WTC11 (cell line): Measurements from ENCODE around the gene FAM174B. TPM values are rescaled to one million over a fixed set of nuclear protein-coding genes. Genes with fewer than 3 reads are reported as not detected.

Experiments used
- ATAC-seq: fragments of 200-7000 bp; cut with Tn5 transposase; 2 replicates; pipeline ENCODE4 v1.10.0; 2021; ENCODE audit warnings: mild to moderate bottlenecking, moderate library complexity
- CTCF ChIA-PET: fragments of 300-600 bp; sonication (Branson Sonifier 250); formaldehyde crosslinking; loops from one replicate; lab custom pipeline; 2021; ENCODE audit warnings: antibody characterized with exemption; lab: Charles Lee
- POLR2A ChIA-PET: fragments of 350-600 bp; sonication (Branson Sonifier 250); formaldehyde crosslinking; loops from one replicate; lab custom pipeline; 2021; ENCODE audit warnings: antibody characterized with exemption; lab: Charles Lee
- DNase-seq: peaks from one replicate; pipeline ENCODE4 v3.0.0; 2021; ENCODE audit warnings: low spot score
- H3K27ac Mint-ChIP-seq: 2 replicates; pipeline ENCODE4 v1.8.0; 2021; ENCODE audit warnings: mixed read lengths
- H3K27me3 Mint-ChIP-seq: 2 replicates; pipeline ENCODE4 v1.8.0; 2021; ENCODE audit warnings: low read depth, mild to moderate bottlenecking, moderate library complexity, mixed read lengths
- H3K36me3 Mint-ChIP-seq: 2 replicates; pipeline ENCODE4 v1.8.0; 2021; ENCODE audit warnings: mixed read lengths
- H3K4me1 Mint-ChIP-seq: 2 replicates; pipeline ENCODE4 v1.8.0; 2022; ENCODE audit warnings: mixed read lengths
- H3K4me3 Mint-ChIP-seq: 2 replicates; pipeline ENCODE4 v1.8.0; 2021; ENCODE audit warnings: mild to moderate bottlenecking, moderate library complexity, mixed read lengths
- H3K9me3 Mint-ChIP-seq: 2 replicates; pipeline ENCODE4 v1.8.0; 2021; ENCODE audit warnings: mixed read lengths
- ESRRA ChIP-seq: sonication (generic); formaldehyde crosslinking; IDR thresholded peaks from 2 replicates; pipeline ENCODE4 v1.8.1; 2022; ENCODE audit warnings: mild to moderate bottlenecking, missing genetic modification reagents, borderline replicate concordance
- JAZF1 ChIP-seq: fragments of 250-450 bp; sonication (Bioruptor Pico); IDR thresholded peaks from 2 replicates; pipeline ENCODE4 v1.9.0; 2021; ENCODE audit warnings: moderate library complexity, mild to moderate bottlenecking, inconsistent platforms
- MYBL2 ChIP-seq: sonication (generic); formaldehyde crosslinking; IDR thresholded peaks from 2 replicates; pipeline ENCODE4 v1.8.1; 2023; ENCODE audit warnings: mild to moderate bottlenecking, moderate library complexity, missing genetic modification reagents
- NFE2L1 ChIP-seq: sonication (generic); formaldehyde crosslinking; IDR thresholded peaks from 2 replicates; pipeline ENCODE4 v1.8.1; 2023; ENCODE audit warnings: missing genetic modification reagents
- NR3C1 ChIP-seq: sonication (generic); formaldehyde crosslinking; conservative IDR thresholded peaks from 2 replicates; pipeline ENCODE4 v1.8.1; 2023; ENCODE audit warnings: low read depth, mild to moderate bottlenecking, missing genetic modification reagents
- OVOL2 ChIP-seq: fragments of 250-450 bp; sonication (Bioruptor Pico); IDR thresholded peaks from 2 replicates; pipeline ENCODE4 v1.9.0; 2021; ENCODE audit warnings: mild to moderate bottlenecking, borderline replicate concordance
- RELA ChIP-seq: sonication (generic); formaldehyde crosslinking; IDR thresholded peaks from 2 replicates; pipeline ENCODE4 v1.8.1; 2022; ENCODE audit warnings: missing genetic modification reagents, mild to moderate bottlenecking, borderline replicate concordance
- SMAD3 ChIP-seq: sonication (generic); formaldehyde crosslinking; IDR thresholded peaks from 2 replicates; pipeline ENCODE4 v1.8.0; 2022; ENCODE audit warnings: missing genetic modification reagents, mild to moderate bottlenecking, borderline replicate concordance
- ZNF121 ChIP-seq: sonication (generic); formaldehyde crosslinking; IDR thresholded peaks from 2 replicates; pipeline ENCODE4 v1.8.0; 2023; ENCODE audit warnings: missing genetic modification reagents
- ZNF232 ChIP-seq: sonication (generic); formaldehyde crosslinking; IDR thresholded peaks from 2 replicates; pipeline ENCODE4 v1.8.0; 2022; ENCODE audit warnings: mild to moderate bottlenecking, missing genetic modification reagents
- ZNF317 ChIP-seq: sonication (generic); formaldehyde crosslinking; IDR thresholded peaks from 2 replicates; pipeline ENCODE4 v1.8.1; 2023; ENCODE audit warnings: low read depth, mild to moderate bottlenecking, moderate library complexity, missing genetic modification reagents, borderline replicate concordance
- ZNF423 ChIP-seq: fragments of 250-450 bp; sonication (Bioruptor Pico); IDR thresholded peaks from 2 replicates; pipeline ENCODE4 v2.1.2; 2022; ENCODE audit warnings: mild to moderate bottlenecking, moderate library complexity
- ZNF671 ChIP-seq: fragments of 250-450 bp; sonication (Bioruptor Pico); IDR thresholded peaks from 2 replicates; pipeline ENCODE4 v1.8.0; 2021; ENCODE audit warnings: mild to moderate bottlenecking
- total RNA-seq: library from RNA; stranded (reverse); gene quantifications from 3 replicates; pipeline ENCODE4 v1.2.3, GENCODE V29; 2021
- TF ChIP-seq, protein P1 (sequence below): sonication (generic); formaldehyde crosslinking; IDR thresholded peaks from 2 replicates; pipeline ENCODE4 v1.8.1; 2023; ENCODE audit warnings: mild to moderate bottlenecking, missing genetic modification reagents, moderate library complexity
- TF ChIP-seq, protein P2 (sequence below): sonication (generic); formaldehyde crosslinking; IDR thresholded peaks from 2 replicates; pipeline ENCODE4 v1.8.0; 2023; ENCODE audit warnings: mild to moderate bottlenecking, missing genetic modification reagents
- TF ChIP-seq, protein P3 (sequence below): sonication (generic); formaldehyde crosslinking; IDR thresholded peaks from 2 replicates; pipeline ENCODE4 v1.8.1; 2022; ENCODE audit warnings: low read depth, missing genetic modification reagents, borderline replicate concordance
- TF ChIP-seq, protein P4 (sequence below): sonication (generic); formaldehyde crosslinking; IDR thresholded peaks from 2 replicates; pipeline ENCODE4 v1.8.0; 2022; ENCODE audit warnings: missing genetic modification reagents
- TF ChIP-seq, protein P5 (sequence below): sonication (generic); formaldehyde crosslinking; IDR thresholded peaks from 2 replicates; pipeline ENCODE4 v1.8.0; 2022; ENCODE audit warnings: mild to moderate bottlenecking, missing genetic modification reagents
- TF ChIP-seq, protein P6 (sequence below): sonication (generic); formaldehyde crosslinking; IDR thresholded peaks from 2 replicates; pipeline ENCODE4 v1.8.1; 2022; ENCODE audit warnings: mild to moderate bottlenecking, moderate library complexity, missing genetic modification reagents

The FAM174B gene
- total RNA-seq, 1 experiment from 2014 or later, result 22.1 TPM

DNA sequence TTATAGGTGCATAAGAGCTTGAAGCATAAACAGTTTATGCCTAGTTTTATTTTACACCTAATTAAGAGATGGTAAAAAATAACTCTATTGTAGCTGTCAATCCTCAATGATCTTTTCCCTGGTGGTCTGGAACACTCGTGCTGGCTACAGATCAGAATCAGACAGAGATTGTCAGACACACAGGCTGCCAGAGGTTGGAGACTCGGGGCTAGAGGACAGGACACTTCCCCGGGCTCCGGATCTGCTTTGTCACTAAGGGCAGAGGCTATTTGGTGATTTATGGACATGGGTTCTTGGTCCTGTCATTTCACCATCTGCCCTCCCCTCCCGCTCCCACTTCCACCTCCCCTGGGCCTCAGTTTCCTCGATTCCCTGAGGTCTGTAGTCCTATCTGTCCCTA lies 16.5 kb upstream of the FAM174B start:
- H3K27me3 Mint-ChIP-seq, result peaks cover 80% of the 10 kb centered on the region

DNA sequence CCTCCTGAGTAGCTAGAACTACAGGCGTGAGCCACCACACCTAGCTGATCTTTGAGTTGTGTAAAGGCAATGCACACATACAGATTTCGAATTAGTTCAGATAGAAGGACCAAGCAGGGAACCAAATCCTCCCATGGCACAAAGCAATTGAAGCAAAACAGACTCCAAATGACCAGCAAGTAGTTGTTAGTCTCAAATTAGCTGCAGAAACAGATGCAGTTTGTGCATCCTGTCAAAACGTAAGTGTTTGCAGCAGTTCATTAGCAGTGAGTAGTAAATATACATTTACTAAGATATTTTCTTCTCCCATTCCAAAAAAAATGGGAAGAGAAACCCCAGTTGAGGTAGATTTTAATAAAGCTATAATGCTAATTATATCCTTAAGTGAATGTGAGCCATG lies 15.8 kb upstream of the FAM174B start:
- H3K9me3 Mint-ChIP-seq, result peaks cover 3% of the 10 kb centered on the region; the same call in 1 of the 2 replicates
- ChIA-PET POLR2A (no interaction called here), CTCF (interaction anchor here (1.5 to 2.4 kb wide), 2 partner anchors 59 to 150 kb away, joined by 3 to 6 read pairs; no protein-coding TSS in a partner anchor)
- H3K27me3 Mint-ChIP-seq, result peaks cover 87% of the 10 kb centered on the region
- ATAC-seq, result no peak
- H3K4me3 Mint-ChIP-seq, result no peak overlapping the region
- no peak overlapping the region for H3K27ac Mint-ChIP-seq
- DNase-seq, result no peak
- peaks cover 37% of the 10 kb centered on the region for H3K4me1 Mint-ChIP-seq
- TF ChIP-seq OVOL2 (CRISPR knock-in tag) (no peak), MYBL2 (CRISPR knock-in tag) (no peak), ZNF232 (no peak)
- TF ChIP-seq, protein P1, sequence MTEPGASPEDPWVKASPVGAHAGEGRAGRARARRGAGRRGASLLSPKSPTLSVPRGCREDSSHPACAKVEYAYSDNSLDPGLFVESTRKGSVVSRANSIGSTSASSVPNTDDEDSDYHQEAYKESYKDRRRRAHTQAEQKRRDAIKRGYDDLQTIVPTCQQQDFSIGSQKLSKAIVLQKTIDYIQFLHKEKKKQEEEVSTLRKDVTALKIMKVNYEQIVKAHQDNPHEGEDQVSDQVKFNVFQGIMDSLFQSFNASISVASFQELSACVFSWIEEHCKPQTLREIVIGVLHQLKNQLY, result no peak
- no peaks in the 10 kb centered on the region for H3K36me3 Mint-ChIP-seq

More for the DNA sequence above, 16.5 kb upstream of the FAM174B start:
- POLR2A ChIA-PET, result no interaction called here
- CTCF ChIA-PET, result interaction anchor here (0.5 to 2.4 kb wide), 3 partner anchors 60 to 822 kb away, joined by 3 to 6 read pairs (median 5); no protein-coding TSS in a partner anchor
- Mint-ChIP-seq H3K36me3 (no peaks in the 10 kb centered on the region), H3K27ac (no peak overlapping the region), H3K4me1 (peaks cover 30% of the 10 kb centered on the region), H3K9me3 (peaks cover 3% of the 10 kb centered on the region; the same call in 1 of the 2 replicates), H3K4me3 (no peak overlapping the region)
- ATAC-seq (no peak), DNase-seq (no peak)
- no peak for TF ChIP-seq RELA (CRISPR knock-in tag)
- TF ChIP-seq, protein P2, sequence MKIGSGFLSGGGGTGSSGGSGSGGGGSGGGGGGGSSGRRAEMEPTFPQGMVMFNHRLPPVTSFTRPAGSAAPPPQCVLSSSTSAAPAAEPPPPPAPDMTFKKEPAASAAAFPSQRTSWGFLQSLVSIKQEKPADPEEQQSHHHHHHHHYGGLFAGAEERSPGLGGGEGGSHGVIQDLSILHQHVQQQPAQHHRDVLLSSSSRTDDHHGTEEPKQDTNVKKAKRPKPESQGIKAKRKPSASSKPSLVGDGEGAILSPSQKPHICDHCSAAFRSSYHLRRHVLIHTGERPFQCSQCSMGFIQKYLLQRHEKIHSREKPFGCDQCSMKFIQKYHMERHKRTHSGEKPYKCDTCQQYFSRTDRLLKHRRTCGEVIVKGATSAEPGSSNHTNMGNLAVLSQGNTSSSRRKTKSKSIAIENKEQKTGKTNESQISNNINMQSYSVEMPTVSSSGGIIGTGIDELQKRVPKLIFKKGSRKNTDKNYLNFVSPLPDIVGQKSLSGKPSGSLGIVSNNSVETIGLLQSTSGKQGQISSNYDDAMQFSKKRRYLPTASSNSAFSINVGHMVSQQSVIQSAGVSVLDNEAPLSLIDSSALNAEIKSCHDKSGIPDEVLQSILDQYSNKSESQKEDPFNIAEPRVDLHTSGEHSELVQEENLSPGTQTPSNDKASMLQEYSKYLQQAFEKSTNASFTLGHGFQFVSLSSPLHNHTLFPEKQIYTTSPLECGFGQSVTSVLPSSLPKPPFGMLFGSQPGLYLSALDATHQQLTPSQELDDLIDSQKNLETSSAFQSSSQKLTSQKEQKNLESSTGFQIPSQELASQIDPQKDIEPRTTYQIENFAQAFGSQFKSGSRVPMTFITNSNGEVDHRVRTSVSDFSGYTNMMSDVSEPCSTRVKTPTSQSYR, result no peak
- TF ChIP-seq ESRRA, result no peak
- TF ChIP-seq, protein P3, sequence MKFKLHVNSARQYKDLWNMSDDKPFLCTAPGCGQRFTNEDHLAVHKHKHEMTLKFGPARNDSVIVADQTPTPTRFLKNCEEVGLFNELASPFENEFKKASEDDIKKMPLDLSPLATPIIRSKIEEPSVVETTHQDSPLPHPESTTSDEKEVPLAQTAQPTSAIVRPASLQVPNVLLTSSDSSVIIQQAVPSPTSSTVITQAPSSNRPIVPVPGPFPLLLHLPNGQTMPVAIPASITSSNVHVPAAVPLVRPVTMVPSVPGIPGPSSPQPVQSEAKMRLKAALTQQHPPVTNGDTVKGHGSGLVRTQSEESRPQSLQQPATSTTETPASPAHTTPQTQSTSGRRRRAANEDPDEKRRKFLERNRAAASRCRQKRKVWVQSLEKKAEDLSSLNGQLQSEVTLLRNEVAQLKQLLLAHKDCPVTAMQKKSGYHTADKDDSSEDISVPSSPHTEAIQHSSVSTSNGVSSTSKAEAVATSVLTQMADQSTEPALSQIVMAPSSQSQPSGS (CRISPR knock-in tag), result no peak
- no peak for TF ChIP-seq ZNF423 (CRISPR knock-in tag)
- TF ChIP-seq ZNF671 (CRISPR knock-in tag), result no peak
- TF ChIP-seq JAZF1 (CRISPR knock-in tag), result no peak
- TF ChIP-seq NR3C1 (CRISPR knock-in tag), result no peak
- TF ChIP-seq, protein P4, sequence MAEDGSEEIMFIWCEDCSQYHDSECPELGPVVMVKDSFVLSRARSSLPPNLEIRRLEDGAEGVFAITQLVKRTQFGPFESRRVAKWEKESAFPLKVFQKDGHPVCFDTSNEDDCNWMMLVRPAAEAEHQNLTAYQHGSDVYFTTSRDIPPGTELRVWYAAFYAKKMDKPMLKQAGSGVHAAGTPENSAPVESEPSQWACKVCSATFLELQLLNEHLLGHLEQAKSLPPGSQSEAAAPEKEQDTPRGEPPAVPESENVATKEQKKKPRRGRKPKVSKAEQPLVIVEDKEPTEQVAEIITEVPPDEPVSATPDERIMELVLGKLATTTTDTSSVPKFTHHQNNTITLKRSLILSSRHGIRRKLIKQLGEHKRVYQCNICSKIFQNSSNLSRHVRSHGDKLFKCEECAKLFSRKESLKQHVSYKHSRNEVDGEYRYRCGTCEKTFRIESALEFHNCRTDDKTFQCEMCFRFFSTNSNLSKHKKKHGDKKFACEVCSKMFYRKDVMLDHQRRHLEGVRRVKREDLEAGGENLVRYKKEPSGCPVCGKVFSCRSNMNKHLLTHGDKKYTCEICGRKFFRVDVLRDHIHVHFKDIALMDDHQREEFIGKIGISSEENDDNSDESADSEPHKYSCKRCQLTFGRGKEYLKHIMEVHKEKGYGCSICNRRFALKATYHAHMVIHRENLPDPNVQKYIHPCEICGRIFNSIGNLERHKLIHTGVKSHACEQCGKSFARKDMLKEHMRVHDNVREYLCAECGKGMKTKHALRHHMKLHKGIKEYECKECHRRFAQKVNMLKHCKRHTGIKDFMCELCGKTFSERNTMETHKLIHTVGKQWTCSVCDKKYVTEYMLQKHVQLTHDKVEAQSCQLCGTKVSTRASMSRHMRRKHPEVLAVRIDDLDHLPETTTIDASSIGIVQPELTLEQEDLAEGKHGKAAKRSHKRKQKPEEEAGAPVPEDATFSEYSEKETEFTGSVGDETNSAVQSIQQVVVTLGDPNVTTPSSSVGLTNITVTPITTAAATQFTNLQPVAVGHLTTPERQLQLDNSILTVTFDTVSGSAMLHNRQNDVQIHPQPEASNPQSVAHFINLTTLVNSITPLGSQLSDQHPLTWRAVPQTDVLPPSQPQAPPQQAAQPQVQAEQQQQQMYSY (CRISPR knock-in tag), result no peak
- TF ChIP-seq, protein P5, sequence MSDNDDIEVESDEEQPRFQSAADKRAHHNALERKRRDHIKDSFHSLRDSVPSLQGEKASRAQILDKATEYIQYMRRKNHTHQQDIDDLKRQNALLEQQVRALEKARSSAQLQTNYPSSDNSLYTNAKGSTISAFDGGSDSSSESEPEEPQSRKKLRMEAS, result no peak
- no peak for TF ChIP-seq ZNF317 (CRISPR knock-in tag)
- no peak for TF ChIP-seq NFE2L1 (CRISPR knock-in tag)
- TF ChIP-seq ZNF121 (CRISPR knock-in tag), result no peak
- no peak for TF ChIP-seq SMAD3 (CRISPR knock-in tag)
- TF ChIP-seq, protein P6, sequence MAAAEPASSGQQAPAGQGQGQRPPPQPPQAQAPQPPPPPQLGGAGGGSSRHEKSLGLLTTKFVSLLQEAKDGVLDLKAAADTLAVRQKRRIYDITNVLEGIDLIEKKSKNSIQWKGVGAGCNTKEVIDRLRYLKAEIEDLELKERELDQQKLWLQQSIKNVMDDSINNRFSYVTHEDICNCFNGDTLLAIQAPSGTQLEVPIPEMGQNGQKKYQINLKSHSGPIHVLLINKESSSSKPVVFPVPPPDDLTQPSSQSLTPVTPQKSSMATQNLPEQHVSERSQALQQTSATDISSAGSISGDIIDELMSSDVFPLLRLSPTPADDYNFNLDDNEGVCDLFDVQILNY (CRISPR knock-in tag), result no peak
- no peak for TF ChIP-seq OVOL2 (CRISPR knock-in tag)
- TF ChIP-seq, all 79 proteins: peak for 0
